A549 (cell line): ENCODE measurements around the gene SPSB1. TPM values are rescaled to one million over a fixed set of nuclear protein-coding genes. Genes with fewer than 3 reads are reported as not detected.

ENCODE experiments used
- ATAC-seq, 2 experiments: fragments of 200-7000 bp in 1 of 2; fragments of >200 bp in 1 of 2; cut with Nextera tagmentation in 1 of 2; cut with Tn5 transposase in 1 of 2; 3 replicates each; pipeline versions ENCODE4 v1.8.0 to v1.9.1; 2018 to 2020; ENCODE audit warnings: mild to moderate bottlenecking in 1 of 2, moderate library complexity in 1 of 2
- CTCF ChIA-PET: fragments of 300-600 bp; sonication (Branson Sonifier 250); formaldehyde crosslinking; extraction: SDS; loops from one replicate; lab custom pipeline; 2021; ENCODE audit warnings: antibody characterized with exemption, inconsistent platforms; lab: Yijun Ruan, JAX
- POLR2A ChIA-PET: fragments of 350-600 bp; formaldehyde crosslinking; extraction: SDS; loops from one replicate; lab custom pipeline; 2021; ENCODE audit warnings: antibody characterized with exemption, inconsistent platforms; lab: Yijun Ruan, JAX
- DNase-seq, 2 experiments: peaks; one replicate each; pipeline versions ENCODE4 v3.0.0 to v3.0.0-alpha.2; 2011 to 2016; ENCODE audit warnings: low read depth in 1 of 2, low spot score in 1 of 2
- FAIRE-seq: peaks from 2 replicates; lab custom pipeline; 2011; peaks lifted over from hg19 to GRCh38; lab: Jason Lieb, UNC
- H3K27ac ChIP-seq, 2 experiments: fragments of >200 bp; sonication (Bioruptor Twin); formaldehyde crosslinking; 3 replicates each; pipeline ENCODE4 v1.5.1; 2016 to 2017
- H3K4me1 ChIP-seq: fragments of >200 bp; sonication (Bioruptor Twin); formaldehyde crosslinking; 3 replicates; pipeline ENCODE4 v1.6.1; 2016
- H3K4me2 ChIP-seq: fragments of >200 bp; sonication (Bioruptor Twin); formaldehyde crosslinking; 3 replicates; pipeline ENCODE4 v1.6.1; 2016
- H3K4me3 ChIP-seq: fragments of >200 bp; sonication (Bioruptor Twin); formaldehyde crosslinking; 3 replicates; pipeline ENCODE4 v1.5.1; 2016
- H3K9me3 ChIP-seq: fragments of >200 bp; sonication (Bioruptor Twin); formaldehyde crosslinking; 3 replicates; pipeline ENCODE4 v1.6.1; 2016
- CHD4 ChIP-seq: fragments of 200-600 bp; sonication (generic); IDR thresholded peaks from 2 replicates; pipeline ENCODE4 v1.6.1; 2016; ENCODE audit warnings: antibody characterized with exemption, mild to moderate bottlenecking, borderline replicate concordance
- ESRRA ChIP-seq: fragments of 150-350 bp; IDR thresholded peaks from 2 replicates; pipeline ENCODE4 v1.6.1; 2014; ENCODE audit warnings: mild to moderate bottlenecking, low read length, borderline replicate concordance
- FOSB ChIP-seq: fragments of 250-450 bp; sonication (Bioruptor Pico); IDR thresholded peaks from 2 replicates; pipeline ENCODE4 v1.5.0; 2020; ENCODE audit warnings: mild to moderate bottlenecking, moderate library complexity
- HDAC2 ChIP-seq: fragments of 200-600 bp; sonication (generic); IDR thresholded peaks from 2 replicates; pipeline ENCODE4 v1.6.1; 2016
- MAZ ChIP-seq: fragments of 150-350 bp; IDR thresholded peaks from 2 replicates; pipeline ENCODE4 v1.6.1; 2014; ENCODE audit warnings: antibody characterized with exemption, low read depth, low read length, borderline replicate concordance
- MYC ChIP-seq: IDR thresholded peaks from 2 replicates; pipeline ENCODE4 v1.6.1; 2012; ENCODE audit warnings: mild to moderate bottlenecking, inconsistent platforms, low read length, improper control_type of control experiment, borderline replicate concordance
- NPAS2 ChIP-seq: fragments of 250-450 bp; sonication (Bioruptor Pico); IDR thresholded peaks from 2 replicates; pipeline ENCODE4 v1.8.0; 2022; ENCODE audit warnings: mild to moderate bottlenecking, moderate library complexity, borderline replicate concordance
- RFX5 ChIP-seq: fragments of 450-650 bp; IDR thresholded peaks from 2 replicates; pipeline ENCODE4 v1.7.1; 2014; ENCODE audit warnings: antibody characterized with exemption, mild to moderate bottlenecking, moderate library complexity
- WGBS: methylation state at CpG from one replicate; pipeline ENCODE4 v1.1.6; 2017; ENCODE audit errors: missing lambda C conversion rate; 5-methylcytosine and 5-hydroxymethylcytosine counted together
- polyA plus RNA-seq, 4 experiments: library from polyadenylated mRNA; depleted of rRNA in 3 of 4; stranded (reverse); fragments of >200 nt; fragmentation: RNase III in 1 of 4; extraction: RNeasy Plus Mini Kit Qiagen cat#74134 plus additional on column Dnase treatment in 1 of 4; gene quantifications; 2 replicates in 3 of 4; 3 replicates in 1 of 4; pipeline ENCODE4 v1.2.3, GENCODE V29; 2011 to 2017
- TF ChIP-seq, protein P1 (sequence below): fragments of >200 bp; sonication (Bioruptor Twin); formaldehyde crosslinking; IDR thresholded peaks from 3 replicates; pipeline ENCODE4 v1.5.1; 2016
- TF ChIP-seq, protein P2 (sequence below): fragments of 200-600 bp; sonication (generic); IDR thresholded peaks from 2 replicates; pipeline ENCODE4 v1.6.1; 2016; ENCODE audit warnings: antibody characterized with exemption, mild to moderate bottlenecking, moderate library complexity
- TF ChIP-seq, protein P3 (sequence below): IDR thresholded peaks from 2 replicates; pipeline ENCODE4 v1.6.1; 2012; ENCODE audit warnings: low read depth, borderline replicate concordance
- TF ChIP-seq, protein P4 (sequence below): fragments of 450-650 bp; IDR thresholded peaks from 2 replicates; pipeline ENCODE4 v1.6.1; 2014; ENCODE audit warnings: antibody characterized with exemption

SPSB1 gene
- polyA plus RNA-seq, 2 of the 4 experiments (the other 2 are of a cell fraction), result 22.3 to 23.7 TPM

DNA sequence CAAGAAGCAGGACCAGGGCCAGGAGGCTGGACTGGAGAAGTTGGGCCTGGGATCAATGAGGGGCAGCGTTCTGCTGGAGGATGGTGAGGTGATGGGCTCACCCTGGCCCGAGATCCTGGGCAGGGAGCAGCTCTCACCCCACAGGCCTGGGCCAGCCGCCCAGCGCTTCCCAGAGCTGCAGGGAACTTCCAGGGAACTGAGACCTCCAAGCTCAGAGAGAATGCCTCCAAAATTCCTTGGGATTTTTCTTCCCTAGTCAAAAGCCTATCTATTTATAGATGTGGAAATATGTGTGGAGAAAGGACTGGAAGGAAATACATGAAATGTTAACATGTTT lies 121.2 kb downstream of the SPSB1 start:
- POLR2A ChIA-PET, result interaction anchor here (1.0 kb wide), 1 partner anchor 12 kb away, joined by 6 read pairs; no protein-coding TSS in a partner anchor
- WGBS, result 89% methylated on average over 3 of the region's 4 CpGs
- CTCF ChIA-PET, result interaction anchor here (0.9 to 1.5 kb wide), 5 partner anchors 11 to 25 kb away, joined by 3 to 5 read pairs (median 3); no protein-coding TSS in a partner anchor

DNA sequence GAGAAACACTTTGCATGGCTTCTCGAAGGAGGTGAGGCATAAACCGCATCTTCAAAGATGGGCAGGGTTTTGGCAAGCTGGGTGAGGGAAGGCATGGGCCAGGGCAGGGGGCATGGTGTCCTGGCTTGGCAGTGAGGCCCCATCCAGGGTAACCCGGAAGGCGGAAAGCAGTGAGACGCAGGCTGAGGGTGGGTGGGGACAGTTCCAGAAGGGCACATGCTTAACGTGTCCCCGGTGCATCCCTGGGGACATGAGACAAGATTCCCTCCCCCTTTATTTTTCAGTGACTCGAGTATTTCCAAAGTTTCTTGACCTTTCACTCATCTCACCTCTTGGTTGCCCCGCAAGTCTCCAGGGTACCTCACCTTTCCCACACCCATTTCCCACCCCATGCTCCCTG lies 123.8 kb downstream of the SPSB1 start:
- no peak for ATAC-seq
- no peak for TF ChIP-seq RFX5
- H3K4me1 ChIP-seq, result peaks cover 23% of the 10 kb centered on the region
- H3K4me2 ChIP-seq, result no peak overlapping the region
- WGBS, result 85% methylated on average over 9 of the region's 9 CpGs
- no peak for FAIRE-seq
- ChIA-PET CTCF (no interaction called here), POLR2A (interaction anchor here (0.6 kb wide), 1 partner anchor 411 kb away, joined by 4 read pairs; no protein-coding TSS in a partner anchor)
- no peak overlapping the region for H3K4me3 ChIP-seq
- no peak for DNase-seq
- H3K9me3 ChIP-seq, result no peaks in the 10 kb centered on the region
- H3K27ac ChIP-seq, result peak overlapping the region in 1 of 2 experiments; percentile 33; a peak in 1 of 6 replicates

More for the DNA sequence above, 121.2 kb downstream of the SPSB1 start:
- TF ChIP-seq, protein P1, sequence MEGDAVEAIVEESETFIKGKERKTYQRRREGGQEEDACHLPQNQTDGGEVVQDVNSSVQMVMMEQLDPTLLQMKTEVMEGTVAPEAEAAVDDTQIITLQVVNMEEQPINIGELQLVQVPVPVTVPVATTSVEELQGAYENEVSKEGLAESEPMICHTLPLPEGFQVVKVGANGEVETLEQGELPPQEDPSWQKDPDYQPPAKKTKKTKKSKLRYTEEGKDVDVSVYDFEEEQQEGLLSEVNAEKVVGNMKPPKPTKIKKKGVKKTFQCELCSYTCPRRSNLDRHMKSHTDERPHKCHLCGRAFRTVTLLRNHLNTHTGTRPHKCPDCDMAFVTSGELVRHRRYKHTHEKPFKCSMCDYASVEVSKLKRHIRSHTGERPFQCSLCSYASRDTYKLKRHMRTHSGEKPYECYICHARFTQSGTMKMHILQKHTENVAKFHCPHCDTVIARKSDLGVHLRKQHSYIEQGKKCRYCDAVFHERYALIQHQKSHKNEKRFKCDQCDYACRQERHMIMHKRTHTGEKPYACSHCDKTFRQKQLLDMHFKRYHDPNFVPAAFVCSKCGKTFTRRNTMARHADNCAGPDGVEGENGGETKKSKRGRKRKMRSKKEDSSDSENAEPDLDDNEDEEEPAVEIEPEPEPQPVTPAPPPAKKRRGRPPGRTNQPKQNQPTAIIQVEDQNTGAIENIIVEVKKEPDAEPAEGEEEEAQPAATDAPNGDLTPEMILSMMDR, result no peak
- TF ChIP-seq RFX5 (no peak), NPAS2 (no peak), CHD4 (no peak)
- TF ChIP-seq, protein P2, sequence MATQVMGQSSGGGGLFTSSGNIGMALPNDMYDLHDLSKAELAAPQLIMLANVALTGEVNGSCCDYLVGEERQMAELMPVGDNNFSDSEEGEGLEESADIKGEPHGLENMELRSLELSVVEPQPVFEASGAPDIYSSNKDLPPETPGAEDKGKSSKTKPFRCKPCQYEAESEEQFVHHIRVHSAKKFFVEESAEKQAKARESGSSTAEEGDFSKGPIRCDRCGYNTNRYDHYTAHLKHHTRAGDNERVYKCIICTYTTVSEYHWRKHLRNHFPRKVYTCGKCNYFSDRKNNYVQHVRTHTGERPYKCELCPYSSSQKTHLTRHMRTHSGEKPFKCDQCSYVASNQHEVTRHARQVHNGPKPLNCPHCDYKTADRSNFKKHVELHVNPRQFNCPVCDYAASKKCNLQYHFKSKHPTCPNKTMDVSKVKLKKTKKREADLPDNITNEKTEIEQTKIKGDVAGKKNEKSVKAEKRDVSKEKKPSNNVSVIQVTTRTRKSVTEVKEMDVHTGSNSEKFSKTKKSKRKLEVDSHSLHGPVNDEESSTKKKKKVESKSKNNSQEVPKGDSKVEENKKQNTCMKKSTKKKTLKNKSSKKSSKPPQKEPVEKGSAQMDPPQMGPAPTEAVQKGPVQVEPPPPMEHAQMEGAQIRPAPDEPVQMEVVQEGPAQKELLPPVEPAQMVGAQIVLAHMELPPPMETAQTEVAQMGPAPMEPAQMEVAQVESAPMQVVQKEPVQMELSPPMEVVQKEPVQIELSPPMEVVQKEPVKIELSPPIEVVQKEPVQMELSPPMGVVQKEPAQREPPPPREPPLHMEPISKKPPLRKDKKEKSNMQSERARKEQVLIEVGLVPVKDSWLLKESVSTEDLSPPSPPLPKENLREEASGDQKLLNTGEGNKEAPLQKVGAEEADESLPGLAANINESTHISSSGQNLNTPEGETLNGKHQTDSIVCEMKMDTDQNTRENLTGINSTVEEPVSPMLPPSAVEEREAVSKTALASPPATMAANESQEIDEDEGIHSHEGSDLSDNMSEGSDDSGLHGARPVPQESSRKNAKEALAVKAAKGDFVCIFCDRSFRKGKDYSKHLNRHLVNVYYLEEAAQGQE, result no peak
- TF ChIP-seq, protein P3, sequence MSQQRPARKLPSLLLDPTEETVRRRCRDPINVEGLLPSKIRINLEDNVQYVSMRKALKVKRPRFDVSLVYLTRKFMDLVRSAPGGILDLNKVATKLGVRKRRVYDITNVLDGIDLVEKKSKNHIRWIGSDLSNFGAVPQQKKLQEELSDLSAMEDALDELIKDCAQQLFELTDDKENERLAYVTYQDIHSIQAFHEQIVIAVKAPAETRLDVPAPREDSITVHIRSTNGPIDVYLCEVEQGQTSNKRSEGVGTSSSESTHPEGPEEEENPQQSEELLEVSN, result no peak
- Histone ChIP-seq H3K4me2 (peak overlapping the region; percentile 60), H3K27ac (peak overlapping the region; percentile 80 to 98), H3K9me3 (no peaks in the 10 kb centered on the region), H3K4me3 (no peak overlapping the region), H3K4me1 (peaks cover 23% of the 10 kb centered on the region)
- FAIRE-seq, result no peak
- peak in 1 of 2 experiments; percentile 52; a peak in 3 of 6 replicates for ATAC-seq
- no peak for DNase-seq

DNA sequence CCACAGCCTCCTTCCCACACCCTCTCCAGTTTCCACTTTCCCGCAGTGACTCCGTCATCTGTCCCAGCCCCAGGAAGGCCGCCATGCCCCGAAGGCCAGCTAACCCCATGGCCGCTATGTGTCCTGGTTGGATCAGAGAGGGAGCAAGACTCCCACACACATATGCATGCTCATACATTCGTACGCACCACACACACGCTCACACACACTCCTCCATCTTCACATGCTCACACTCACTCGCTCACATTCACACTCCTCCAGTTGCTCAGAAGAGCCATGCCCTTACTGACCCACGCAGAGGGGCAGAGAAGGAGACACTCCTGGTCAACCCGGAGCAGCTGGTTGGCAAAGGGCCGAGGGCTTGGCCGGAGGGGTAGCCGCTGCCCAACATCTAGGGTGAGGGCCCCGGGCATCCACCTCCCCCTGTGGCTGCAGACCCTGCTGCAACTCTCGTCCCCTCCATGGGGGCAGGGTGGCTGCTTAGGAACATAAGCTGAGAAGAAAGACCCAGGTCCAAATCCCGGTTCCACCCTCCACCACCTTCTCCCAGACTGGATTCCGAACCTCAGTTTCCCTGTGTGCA lies 124.3 kb downstream of the SPSB1 start:
- 86% methylated on average over 17 of the region's 18 CpGs for WGBS
- FAIRE-seq (no peak), ATAC-seq (no peak), DNase-seq (no peak)
- ChIA-PET CTCF (no interaction called here), POLR2A (no interaction called here)
- TF ChIP-seq HDAC2, result no peak
- TF ChIP-seq, protein P4, sequence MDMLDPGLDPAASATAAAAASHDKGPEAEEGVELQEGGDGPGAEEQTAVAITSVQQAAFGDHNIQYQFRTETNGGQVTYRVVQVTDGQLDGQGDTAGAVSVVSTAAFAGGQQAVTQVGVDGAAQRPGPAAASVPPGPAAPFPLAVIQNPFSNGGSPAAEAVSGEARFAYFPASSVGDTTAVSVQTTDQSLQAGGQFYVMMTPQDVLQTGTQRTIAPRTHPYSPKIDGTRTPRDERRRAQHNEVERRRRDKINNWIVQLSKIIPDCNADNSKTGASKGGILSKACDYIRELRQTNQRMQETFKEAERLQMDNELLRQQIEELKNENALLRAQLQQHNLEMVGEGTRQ, result no peak
- no peak for TF ChIP-seq FOSB
- TF ChIP-seq MAZ, result no peak
- Histone ChIP-seq H3K27ac (no peak overlapping the region; a peak in 1 of 6 replicates), H3K4me1 (peaks cover 21% of the 10 kb centered on the region), H3K9me3 (no peaks in the 10 kb centered on the region), H3K4me2 (no peak overlapping the region), H3K4me3 (no peak overlapping the region)

DNA sequence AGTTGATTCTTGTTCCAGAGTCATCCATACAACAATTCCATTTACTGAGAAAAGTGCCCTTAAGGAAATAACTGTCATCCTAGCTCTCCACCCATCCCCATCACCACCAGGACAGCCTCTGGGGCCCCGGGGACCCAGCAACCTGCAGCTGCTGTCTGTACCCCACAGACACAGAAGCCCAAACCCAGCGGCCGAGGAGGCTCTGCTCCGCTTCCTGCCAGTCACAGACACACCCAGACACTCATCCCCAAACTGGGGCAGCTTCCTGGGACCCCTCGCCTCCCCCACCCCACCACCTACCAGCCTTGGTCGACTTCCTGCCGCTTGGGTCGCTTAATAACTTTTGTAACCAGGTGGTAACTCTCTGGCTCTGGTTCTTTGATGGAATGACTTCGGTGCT lies 125.0 kb downstream of the SPSB1 start:
- 76% methylated on average over 5 of the region's 9 CpGs for WGBS
- TF ChIP-seq ESRRA, result no peak
- no peak for TF ChIP-seq MYC
- Histone ChIP-seq H3K4me1 (peaks cover 14% of the 10 kb centered on the region), H3K27ac (no peak overlapping the region; a peak in 1 of 6 replicates), H3K9me3 (no peaks in the 10 kb centered on the region), H3K4me2 (no peak overlapping the region), H3K4me3 (no peak overlapping the region)
- ChIA-PET CTCF (no interaction called here), POLR2A (no interaction called here)
- DNase-seq, result no peak
- ATAC-seq, result no peak
- FAIRE-seq, result no peak
